Coronary artery (tissue), 2 donors: Measurements from ENCODE around the gene ZNF766.

ENCODE experiments used
- DNase-seq: peaks from one replicate; pipeline ENCODE4 v3.0.0-alpha.2; 2017; ENCODE audit warnings: low spot score
- H3K27ac ChIP-seq, 2 donors: fragments of 200-600 bp; sonication (generic); one replicate each; pipeline ENCODE4 v1.5.1; 2016 to 2019
- H3K4me3 ChIP-seq: fragments of 200-600 bp; sonication (generic); 2 replicates; pipeline ENCODE4 v1.5.1; 2016; ENCODE audit warnings: mild to moderate bottlenecking, moderate library complexity
- CTCF ChIP-seq: fragments of 200-600 bp; sonication (generic); IDR thresholded peaks from one replicate; pipeline ENCODE4 v1.5.1; 2019; ENCODE audit warnings: antibody characterized with exemption

The ZNF766 gene

GRCh38 chr19:52269338-52270261 lies at the start of gene ZNF766:
TSS of gene ZNF766 (plus strand) at chr19:52269587. CDS start at chr19:52269614, 27 bp downstream.
- H3K27ac ChIP-seq: peak within 1 kb of the TSS; percentile 96 to 99

GRCh38 chr19:52219611-52220010 lies 49.8 kb upstream of the ZNF766 start:
- no peak for TF ChIP-seq CTCF
- Histone ChIP-seq H3K4me3 (no peak overlapping the region), H3K27ac (no peak overlapping the region)
- DNase-seq: peak; percentile 65

More at GRCh38 chr19:52269338-52270261, at the start of gene ZNF766:
- no peak for TF ChIP-seq CTCF
- H3K4me3 ChIP-seq: peak within 1 kb of the TSS; percentile 96
- peak; percentile 96 for DNase-seq

GRCh38 chr19:52221031-52221430 lies 48.4 kb upstream of the ZNF766 start:
- no peak for DNase-seq
- no peak for TF ChIP-seq CTCF
- H3K27ac ChIP-seq: no peak overlapping the region
- no peak overlapping the region for H3K4me3 ChIP-seq

GRCh38 chr19:52221831-52222375 lies 47.5 kb upstream of the ZNF766 start:
- no peak for TF ChIP-seq CTCF
- Histone ChIP-seq H3K27ac (no peak overlapping the region), H3K4me3 (no peak overlapping the region)
- DNase-seq: no peak

- no peak for DNase-seq
- no peak for TF ChIP-seq CTCF
- H3K4me3 ChIP-seq: no peak overlapping the region
- no peak overlapping the region for H3K27ac ChIP-seq
Measured at GRCh38 chr19:52224211-52224610, 45.2 kb upstream of the ZNF766 start.

- no peak overlapping the region for H3K4me3 ChIP-seq
- DNase-seq: no peak
- no peak overlapping the region for H3K27ac ChIP-seq
- no peak for TF ChIP-seq CTCF
Measured at GRCh38 chr19:52226652-52227051, 42.7 kb upstream of the ZNF766 start.
